ENCODE results near the gene UPK3A.

The UPK3A gene

GRCh38 chr22:45332001-45332400 lies 47.3 kb downstream of the UPK3A start:
- DNase-seq: no peak

- DNase-seq: no peak
These were observed 49.3 kb downstream of the UPK3A start for GRCh38 chr22:45334068-45334467.

- DNase-seq: no peak
These were observed 49.8 kb downstream of the UPK3A start for GRCh38 chr22:45334528-45334927.

- DNase-seq: no peak
These were observed 50.5 kb downstream of the UPK3A start for GRCh38 chr22:45335021-45335818.

- DNase-seq: no peak
These were observed 51.2 kb downstream of the UPK3A start for GRCh38 chr22:45335854-45336522.

- DNase-seq: no peak
These were observed 52.3 kb downstream of the UPK3A start for GRCh38 chr22:45336971-45337431.

GRCh38 chr22:45337536-45337935 lies 52.8 kb downstream of the UPK3A start:
- no peak for DNase-seq

- DNase-seq: no peak
These were observed 54.0 kb downstream of the UPK3A start for GRCh38 chr22:45338795-45339194.

- DNase-seq: no peak
These were observed 55.6 kb downstream of the UPK3A start for GRCh38 chr22:45340323-45340722.

GRCh38 chr22:45341498-45341897 lies 56.7 kb downstream of the UPK3A start:
- no peak for DNase-seq

GRCh38 chr22:45343143-45343542 lies 58.4 kb downstream of the UPK3A start:
- DNase-seq: no peak

GRCh38 chr22:45344334-45344733 lies 59.6 kb downstream of the UPK3A start:
- no peak for DNase-seq

All from AML-193 (cell line).